Mucosa of descending colon (tissue), 3 donors: ENCODE data around the gene KCTD17. TPM values are rescaled to one million over a fixed set of nuclear protein-coding genes. Genes with fewer than 3 reads are reported as not detected.

Experiments
- ATAC-seq: fragments of 200-7000 bp; cut with Tn5 transposase; one replicate; pipeline ENCODE4 v1.9.1; 2020; ENCODE audit warnings: mild to moderate bottlenecking, moderate library complexity
- DNase-seq, 3 donors: peaks; one replicate each; pipeline ENCODE4 v3.0.0-alpha.2; 2020
- H3K36me3 ChIP-seq: fragments of 200-600 bp; one replicate; pipeline ENCODE4 v1.8.0; 2021; ENCODE audit warnings: low read depth, mild to moderate bottlenecking
- H3K4me1 ChIP-seq: fragments of 200-600 bp; one replicate; pipeline ENCODE4 v1.8.0; 2021; ENCODE audit warnings: low read depth, mild to moderate bottlenecking
- H3K4me3 ChIP-seq: fragments of 200-600 bp; one replicate; pipeline ENCODE4 v1.8.0; 2021; ENCODE audit warnings: mild to moderate bottlenecking
- H3K9me3 ChIP-seq: fragments of 200-600 bp; one replicate; pipeline ENCODE4 v1.8.0; 2021; ENCODE audit warnings: mild to moderate bottlenecking
- intact Hi-C, 2 donors: fragments of 100-400 bp; cut with DNase I in 1 of 2; cut with micrococcal nuclease in 1 of 2; formaldehyde crosslinking; loops; one replicate each; pipeline versions ENCODE4 v1.11.0 to v1.11.1; 2022; cut with DNase I, micrococcal nuclease
- total RNA-seq, 3 donors: library from RNA; stranded (reverse); fragmentation: NEBNext Ultra II Directional in 2 of 3; extraction: Animal tissue kit (Norgen Biotek cat#: 25700) in 2 of 3; gene quantifications; one replicate each; pipeline versions ENCODE4 v1.2.1 to v1.2.4, GENCODE V29; 2021 to 2023
- TF ChIP-seq, protein P1 (sequence below): fragments of 200-600 bp; IDR thresholded peaks from one replicate; pipeline ENCODE4 v1.8.0; 2022; ENCODE audit warnings: antibody characterized with exemption, mild to moderate bottlenecking
- donor health status: DM: no; HTN: no; CAD: no; lungs with moderate emphysema.
- donor health status: DM: no; HTN: no; CAD: no.
- donor health status: DM: no; HTN: yes; CAD: no.

The KCTD17 gene
- total RNA-seq, 3 donors from 2014 or later = 24.9 to 40.1 (median 31.3) TPM

- Histone ChIP-seq H3K36me3 (no peaks in the 10 kb centered on the region), H3K4me3 (no peak overlapping the region), H3K9me3 (no peaks in the 10 kb centered on the region), H3K4me1 (peaks cover 21% of the 10 kb centered on the region)
- DNase-seq (no peak), ATAC-seq (peak; percentile 11)
- TF ChIP-seq, protein P1, sequence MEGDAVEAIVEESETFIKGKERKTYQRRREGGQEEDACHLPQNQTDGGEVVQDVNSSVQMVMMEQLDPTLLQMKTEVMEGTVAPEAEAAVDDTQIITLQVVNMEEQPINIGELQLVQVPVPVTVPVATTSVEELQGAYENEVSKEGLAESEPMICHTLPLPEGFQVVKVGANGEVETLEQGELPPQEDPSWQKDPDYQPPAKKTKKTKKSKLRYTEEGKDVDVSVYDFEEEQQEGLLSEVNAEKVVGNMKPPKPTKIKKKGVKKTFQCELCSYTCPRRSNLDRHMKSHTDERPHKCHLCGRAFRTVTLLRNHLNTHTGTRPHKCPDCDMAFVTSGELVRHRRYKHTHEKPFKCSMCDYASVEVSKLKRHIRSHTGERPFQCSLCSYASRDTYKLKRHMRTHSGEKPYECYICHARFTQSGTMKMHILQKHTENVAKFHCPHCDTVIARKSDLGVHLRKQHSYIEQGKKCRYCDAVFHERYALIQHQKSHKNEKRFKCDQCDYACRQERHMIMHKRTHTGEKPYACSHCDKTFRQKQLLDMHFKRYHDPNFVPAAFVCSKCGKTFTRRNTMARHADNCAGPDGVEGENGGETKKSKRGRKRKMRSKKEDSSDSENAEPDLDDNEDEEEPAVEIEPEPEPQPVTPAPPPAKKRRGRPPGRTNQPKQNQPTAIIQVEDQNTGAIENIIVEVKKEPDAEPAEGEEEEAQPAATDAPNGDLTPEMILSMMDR = no peak
- intact Hi-C loops = no loop called here
Measured at GRCh38 chr22:37032134-37032534, 19.4 kb upstream of the KCTD17 start.

DNA sequence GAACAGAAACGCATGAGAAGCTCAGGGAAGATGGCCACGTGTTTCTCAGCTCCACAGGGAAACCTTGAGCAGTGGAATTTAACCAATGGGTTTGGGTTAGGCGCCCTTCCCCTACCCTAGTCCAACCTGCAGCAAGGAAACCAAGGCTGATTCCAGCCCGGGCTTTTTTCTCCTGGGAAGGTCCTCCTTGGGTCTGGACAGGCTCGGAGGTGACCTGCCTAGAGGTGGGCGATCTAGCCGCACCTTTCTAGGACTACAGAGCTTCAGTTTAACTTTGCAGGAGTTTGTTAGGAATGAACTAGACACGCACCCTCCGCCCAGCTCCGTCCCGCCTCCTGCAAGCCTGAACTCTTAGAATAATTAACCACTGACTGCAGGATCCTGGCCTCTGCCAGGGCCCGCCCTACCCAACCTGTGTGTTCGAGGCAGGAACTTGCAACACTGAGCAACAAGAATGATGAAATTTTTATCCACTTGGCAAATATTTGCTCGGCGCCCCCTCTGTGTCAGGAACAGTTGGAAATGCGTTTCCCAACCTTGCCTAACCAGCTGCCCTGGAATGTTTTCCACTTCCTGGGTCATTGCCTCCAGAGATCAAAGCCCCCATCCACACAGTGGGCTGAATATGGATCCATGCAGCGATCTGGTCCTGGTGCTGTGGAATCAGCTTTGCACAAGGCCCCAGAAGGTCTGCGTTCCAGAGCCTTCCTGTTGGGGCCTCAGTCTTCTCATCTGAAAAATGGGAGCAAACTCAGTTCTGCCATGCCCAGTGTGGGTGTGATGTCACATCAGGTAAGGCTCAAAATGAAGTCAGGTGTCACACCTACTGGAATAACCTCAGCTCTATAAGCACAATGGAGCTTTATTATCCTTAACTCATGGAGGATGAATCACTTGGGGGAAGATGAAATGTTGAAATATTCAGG, 18.7 kb upstream of the KCTD17 start:
- Histone ChIP-seq H3K36me3 (no peaks in the 10 kb centered on the region), H3K9me3 (no peaks in the 10 kb centered on the region), H3K4me1 (peaks cover 21% of the 10 kb centered on the region), H3K4me3 (no peak overlapping the region)
- DNase-seq (peak; percentile 87 to 90 (median 88)), ATAC-seq (peak; percentile 94)
- TF ChIP-seq, protein P1 = no peak
- intact Hi-C loops = no loop called here

DNA sequence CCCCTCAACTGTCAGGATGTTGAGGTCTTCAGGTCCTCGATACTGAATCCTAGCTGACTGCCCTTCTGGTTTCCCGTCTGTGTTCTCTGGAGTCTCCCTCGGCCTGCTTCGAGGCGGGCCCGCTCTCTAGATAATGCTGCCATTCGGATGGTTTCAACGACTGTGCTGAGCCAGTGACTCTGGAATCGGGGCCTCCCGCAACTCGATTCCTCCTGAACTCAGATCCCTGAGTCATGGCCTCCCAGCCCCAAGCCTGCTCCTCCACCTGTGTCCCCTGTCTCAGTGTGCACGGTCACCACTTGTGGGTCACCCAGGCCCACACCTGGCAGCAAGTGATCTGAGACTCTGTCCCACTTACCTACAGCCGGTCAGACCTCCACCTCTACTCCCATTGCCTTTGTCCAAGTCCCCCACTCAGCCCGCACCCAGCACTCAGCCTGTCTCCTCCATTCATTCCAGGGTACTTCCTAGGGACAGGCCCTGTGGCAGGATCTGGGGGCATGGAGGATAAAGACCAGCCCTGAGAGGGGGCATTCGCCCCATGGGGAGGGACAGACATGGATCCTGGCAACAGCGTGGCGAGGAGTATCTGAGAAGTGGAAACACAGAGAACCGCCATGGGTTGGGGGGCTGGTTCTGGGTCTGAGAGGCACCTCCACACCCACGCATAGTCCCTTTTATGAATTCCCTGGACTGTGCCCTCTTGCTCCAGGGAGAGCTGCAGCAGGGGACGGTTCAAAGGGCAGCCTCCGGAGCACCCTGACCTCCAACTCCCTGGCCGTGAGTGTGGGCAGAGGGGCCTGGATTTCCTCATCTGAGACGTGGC, 17.7 kb upstream of the KCTD17 start:
- peak; percentile 27 for ATAC-seq
- intact Hi-C loops = no loop called here
- H3K4me3 ChIP-seq = no peak overlapping the region
- peaks cover 21% of the 10 kb centered on the region for H3K4me1 ChIP-seq
- peak; percentile 42 to 61 (median 58) for DNase-seq
- no peaks in the 10 kb centered on the region for H3K9me3 ChIP-seq
- H3K36me3 ChIP-seq = no peaks in the 10 kb centered on the region
- TF ChIP-seq, protein P1 = no peak

DNA sequence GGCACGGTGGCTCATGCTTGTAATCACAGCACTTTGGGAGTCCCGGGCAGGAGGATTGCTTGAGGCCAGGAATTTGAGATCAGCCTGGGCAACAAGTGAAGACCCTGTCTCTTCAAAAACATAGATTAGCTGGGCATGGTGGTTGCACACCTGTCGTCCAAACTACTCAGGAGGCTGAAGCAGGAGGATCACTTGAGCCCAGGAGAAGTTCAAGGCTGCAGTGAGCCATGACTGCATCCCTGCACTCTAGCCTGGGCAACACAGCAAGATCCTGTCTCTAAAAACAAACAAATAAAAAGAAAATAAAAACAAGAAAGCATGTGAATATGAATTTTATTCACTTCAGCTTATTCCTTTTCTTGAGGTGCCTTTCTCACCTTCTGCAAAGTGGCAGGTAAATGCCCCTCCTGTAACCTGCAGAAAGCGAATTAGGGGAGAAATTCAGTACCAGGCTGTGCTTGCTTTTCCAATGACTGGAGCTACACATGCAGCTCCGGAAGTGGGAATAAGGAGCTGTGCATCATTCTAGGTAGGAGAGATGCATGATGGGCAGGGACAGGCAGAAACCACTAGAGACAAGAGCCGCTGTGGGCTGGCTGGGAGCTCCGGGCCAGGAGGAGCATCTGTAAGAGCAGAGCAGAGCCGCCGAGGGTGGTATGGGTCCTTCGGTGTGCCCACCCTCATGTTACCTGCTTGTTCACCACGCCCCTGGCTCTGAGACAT, 14.7 kb upstream of the KCTD17 start:
- no peak for ATAC-seq
- H3K36me3 ChIP-seq = no peaks in the 10 kb centered on the region
- intact Hi-C loops = no loop called here
- no peak for DNase-seq
- TF ChIP-seq, protein P1 = no peak
- H3K9me3 ChIP-seq = no peaks in the 10 kb centered on the region
- H3K4me1 ChIP-seq = peaks cover 30% of the 10 kb centered on the region
- no peak overlapping the region for H3K4me3 ChIP-seq

DNA sequence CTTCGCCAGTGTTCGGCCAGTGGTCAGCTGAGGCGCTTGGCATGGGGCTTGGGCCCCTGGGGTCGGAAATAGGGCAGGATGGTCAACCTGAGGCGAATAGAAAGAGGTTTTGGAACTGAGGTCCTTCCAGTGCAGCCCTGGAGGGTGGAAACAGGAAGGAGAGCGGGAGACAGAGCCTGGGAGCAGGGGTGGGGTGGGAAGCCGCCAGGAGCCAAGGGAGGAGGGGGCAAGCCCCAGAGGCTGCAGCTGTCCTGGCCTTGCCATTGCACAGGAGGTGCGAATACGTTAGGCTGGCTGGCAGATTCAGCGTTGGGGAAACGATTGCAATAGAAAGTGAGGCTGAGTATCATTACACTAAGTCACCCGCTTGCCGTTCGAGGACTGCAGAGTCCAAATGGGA, 13.9 kb upstream of the KCTD17 start:
- intact Hi-C loops = no loop called here
- no peaks in the 10 kb centered on the region for H3K9me3 ChIP-seq
- H3K4me3 ChIP-seq = no peak overlapping the region
- no peaks in the 10 kb centered on the region for H3K36me3 ChIP-seq
- no peak for ATAC-seq
- DNase-seq = no peak
- TF ChIP-seq, protein P1 = no peak
- H3K4me1 ChIP-seq = peaks cover 25% of the 10 kb centered on the region
